H1 (cell line): ENCODE results near the gene ATG7.

Source experiments
- BRCA1 ChIP-seq: IDR thresholded peaks from 2 replicates; pipeline ENCODE4 v1.6.1; 2012; ENCODE audit warnings: low read depth, low read length, improper control_type of control experiment
- CBX8 ChIP-seq: fragments of 300-800, 300-1000 bp; sonication (generic); IDR thresholded peaks from 2 replicates; pipeline ENCODE4 v1.7.1; 2016; ENCODE audit warnings: low read depth, low read length, borderline replicate concordance
- CEBPB ChIP-seq: IDR thresholded peaks from 2 replicates; pipeline ENCODE4 v1.6.1; 2012; ENCODE audit warnings: low read depth, low read length
- CHD1 ChIP-seq: IDR thresholded peaks from 2 replicates; pipeline ENCODE4 v1.6.1; 2012; ENCODE audit warnings: low read depth, low read length, improper control_type of control experiment
- EZH2 ChIP-seq: fragments of 200-600 bp; sonication (generic); IDR thresholded peaks from 2 replicates; pipeline ENCODE4 v1.7.1; 2012; ENCODE audit warnings: low read depth, mild to moderate bottlenecking, moderate library complexity, low read length, inconsistent platforms; ENCODE audit not compliant: severe bottlenecking
- GABPA ChIP-seq: IDR thresholded peaks from 2 replicates; pipeline ENCODE4 v1.6.1; 2011; ENCODE audit warnings: mild to moderate bottlenecking, low read length, moderate library complexity, borderline replicate concordance; ENCODE audit not compliant: insufficient read depth
- KDM1A ChIP-seq: fragments of 200-600, 300-600 bp; sonication (generic); IDR thresholded peaks from 2 replicates; pipeline ENCODE4 v1.7.1; 2016; ENCODE audit warnings: mild to moderate bottlenecking, low read length, borderline replicate concordance
- KDM5A ChIP-seq: fragments of 200-600 bp; IDR thresholded peaks from 2 replicates; pipeline ENCODE4 v1.7.1; 2012; ENCODE audit warnings: mild to moderate bottlenecking, low read length, inconsistent platforms, mixed read lengths
- POLR2A ChIP-seq, 2 experiments: IDR thresholded peaks; 1 replicate in 1 of 2; 2 replicates in 1 of 2; pipeline ENCODE4 v1.6.1; 2011; ENCODE audit warnings: low read depth in 2 of 2, low read length in 2 of 2, mild to moderate bottlenecking in 2 of 2; ENCODE audit errors: control extremely low read depth in 1 of 2
- POLR2AphosphoS5 ChIP-seq: IDR thresholded peaks from 2 replicates; pipeline ENCODE4 v1.6.1; 2011; ENCODE audit warnings: low read depth, low read length
- SP1 ChIP-seq: IDR thresholded peaks from 2 replicates; pipeline ENCODE4 v1.6.1; 2011; ENCODE audit warnings: low read depth, low read length
- SRF ChIP-seq: IDR thresholded peaks from 2 replicates; pipeline ENCODE4 v1.6.1; 2011; ENCODE audit warnings: mild to moderate bottlenecking, low read depth, low read length, moderate library complexity
- YY1 ChIP-seq: IDR thresholded peaks from 2 replicates; pipeline ENCODE4 v1.6.1; 2011; ENCODE audit warnings: low read depth, mild to moderate bottlenecking, low read length
- TF ChIP-seq, protein P1 (sequence below), 3 experiments: IDR thresholded peaks; 1 replicate in 2 of 3; 2 replicates in 1 of 3; pipeline versions ENCODE4 v1.5.1 to v1.6.1; 2011; ENCODE audit warnings: low read length in 3 of 3, mild to moderate bottlenecking in 3 of 3, inconsistent platforms in 2 of 3, low read depth in 1 of 3, moderate library complexity in 1 of 3; ENCODE audit not compliant: insufficient read depth in 1 of 3; ENCODE audit errors: control extremely low read depth in 1 of 3

DNA sequence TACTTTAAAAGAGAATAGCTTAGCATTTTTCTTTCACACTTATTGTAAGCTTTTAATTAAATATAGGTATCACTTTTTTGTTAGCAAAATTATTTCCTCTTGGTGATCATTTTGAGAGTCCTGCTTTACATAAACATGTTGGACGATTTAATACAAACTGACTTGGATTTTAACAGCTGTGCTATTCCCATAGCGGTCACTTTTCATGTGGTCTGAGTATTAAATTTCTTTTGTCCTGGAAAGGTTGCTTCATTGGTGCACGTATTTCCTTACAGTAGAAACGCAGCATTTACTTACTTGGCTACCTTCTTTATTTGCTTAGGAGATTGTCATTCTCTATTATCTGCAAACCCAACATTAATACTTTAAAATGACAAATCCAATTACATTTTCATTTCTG lies 109.4 kb downstream of the ATG7 start:
- TF ChIP-seq, protein P1, sequence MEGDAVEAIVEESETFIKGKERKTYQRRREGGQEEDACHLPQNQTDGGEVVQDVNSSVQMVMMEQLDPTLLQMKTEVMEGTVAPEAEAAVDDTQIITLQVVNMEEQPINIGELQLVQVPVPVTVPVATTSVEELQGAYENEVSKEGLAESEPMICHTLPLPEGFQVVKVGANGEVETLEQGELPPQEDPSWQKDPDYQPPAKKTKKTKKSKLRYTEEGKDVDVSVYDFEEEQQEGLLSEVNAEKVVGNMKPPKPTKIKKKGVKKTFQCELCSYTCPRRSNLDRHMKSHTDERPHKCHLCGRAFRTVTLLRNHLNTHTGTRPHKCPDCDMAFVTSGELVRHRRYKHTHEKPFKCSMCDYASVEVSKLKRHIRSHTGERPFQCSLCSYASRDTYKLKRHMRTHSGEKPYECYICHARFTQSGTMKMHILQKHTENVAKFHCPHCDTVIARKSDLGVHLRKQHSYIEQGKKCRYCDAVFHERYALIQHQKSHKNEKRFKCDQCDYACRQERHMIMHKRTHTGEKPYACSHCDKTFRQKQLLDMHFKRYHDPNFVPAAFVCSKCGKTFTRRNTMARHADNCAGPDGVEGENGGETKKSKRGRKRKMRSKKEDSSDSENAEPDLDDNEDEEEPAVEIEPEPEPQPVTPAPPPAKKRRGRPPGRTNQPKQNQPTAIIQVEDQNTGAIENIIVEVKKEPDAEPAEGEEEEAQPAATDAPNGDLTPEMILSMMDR (IDR thresholded peaks at IDR 0.05; ENCODE audit: control extremely low read depth in 1 of 3, insufficient read depth in 1 of 3, low read depth in 1 of 3, low read length in 3 of 3) = no peak
- no peak for TF ChIP-seq GABPA
- TF ChIP-seq SP1 = no peak
- TF ChIP-seq CEBPB = no peak
- TF ChIP-seq CHD1 = no peak
- TF ChIP-seq EZH2 = no peak
- TF ChIP-seq SRF = no peak
- TF ChIP-seq CBX8 = no peak
- no peak for TF ChIP-seq POLR2A (IDR thresholded peaks at IDR 0.05; ENCODE audit: control extremely low read depth in 1 of 2, low read depth in 2 of 2, low read length in 2 of 2)
- no peak for TF ChIP-seq BRCA1
- TF ChIP-seq POLR2AphosphoS5 = no peak
- no peak for TF ChIP-seq KDM1A
- no peak for TF ChIP-seq YY1
- TF ChIP-seq KDM5A = no peak
